ENCODE measurements around the gene NCOA5.

NCOA5 gene

GRCh38 chr20:46014517-46015396, 75.0 kb downstream of the NCOA5 start:
- no peak for DNase-seq (ENCODE audit: low spot score)

GRCh38 chr20:46013829-46014516, 75.8 kb downstream of the NCOA5 start:
- peak; percentile 82 for DNase-seq (ENCODE audit: low spot score)

DNA sequence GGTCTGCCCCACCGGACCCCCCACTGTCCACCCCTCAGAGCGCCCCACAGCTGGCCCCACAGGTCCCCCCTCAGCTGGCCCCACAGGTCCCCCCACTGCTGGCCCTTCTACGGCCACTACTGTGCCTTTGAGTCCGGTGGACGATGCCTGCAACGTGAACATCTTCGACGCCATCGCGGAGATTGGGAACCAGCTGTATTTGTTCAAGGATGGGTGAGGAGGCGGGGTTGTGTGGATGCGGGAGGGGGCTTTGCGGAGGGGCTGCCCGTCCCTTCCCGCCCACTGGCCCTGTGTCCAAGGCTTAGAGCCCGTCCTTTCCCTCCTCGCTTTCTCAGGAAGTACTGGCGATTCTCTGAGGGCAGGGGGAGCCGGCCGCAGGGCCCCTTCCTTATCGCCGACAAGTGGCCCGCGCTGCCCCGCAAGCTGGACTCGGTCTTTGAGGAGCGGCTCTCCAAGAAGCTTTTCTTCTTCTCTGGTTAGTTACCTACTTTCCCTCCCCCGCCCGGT, 76.4 kb downstream of the NCOA5 start:
- no peak for DNase-seq (ENCODE audit: low spot score)

GRCh38 chr20:46012921-46013320, 76.8 kb downstream of the NCOA5 start:
- DNase-seq (ENCODE audit: low spot score), result no peak

- DNase-seq (ENCODE audit: low spot score), result peak; percentile 41
These were observed 77.9 kb downstream of the NCOA5 start for GRCh38 chr20:46011631-46012482.

All from AG20443 (cell line).